D341Med (cell line): ENCODE measurements around the gene PIN4.
"Not testable (repeated sequence)": the region's sequence is repeated elsewhere in the genome, so short reads cannot be mapped to it uniquely, and the experiment has no call there.

Experiments used
- DNase-seq: peaks from one replicate; pipeline ENCODE4 v3.0.0; 2012; ENCODE audit warnings: low spot score

Gene PIN4

DNA sequence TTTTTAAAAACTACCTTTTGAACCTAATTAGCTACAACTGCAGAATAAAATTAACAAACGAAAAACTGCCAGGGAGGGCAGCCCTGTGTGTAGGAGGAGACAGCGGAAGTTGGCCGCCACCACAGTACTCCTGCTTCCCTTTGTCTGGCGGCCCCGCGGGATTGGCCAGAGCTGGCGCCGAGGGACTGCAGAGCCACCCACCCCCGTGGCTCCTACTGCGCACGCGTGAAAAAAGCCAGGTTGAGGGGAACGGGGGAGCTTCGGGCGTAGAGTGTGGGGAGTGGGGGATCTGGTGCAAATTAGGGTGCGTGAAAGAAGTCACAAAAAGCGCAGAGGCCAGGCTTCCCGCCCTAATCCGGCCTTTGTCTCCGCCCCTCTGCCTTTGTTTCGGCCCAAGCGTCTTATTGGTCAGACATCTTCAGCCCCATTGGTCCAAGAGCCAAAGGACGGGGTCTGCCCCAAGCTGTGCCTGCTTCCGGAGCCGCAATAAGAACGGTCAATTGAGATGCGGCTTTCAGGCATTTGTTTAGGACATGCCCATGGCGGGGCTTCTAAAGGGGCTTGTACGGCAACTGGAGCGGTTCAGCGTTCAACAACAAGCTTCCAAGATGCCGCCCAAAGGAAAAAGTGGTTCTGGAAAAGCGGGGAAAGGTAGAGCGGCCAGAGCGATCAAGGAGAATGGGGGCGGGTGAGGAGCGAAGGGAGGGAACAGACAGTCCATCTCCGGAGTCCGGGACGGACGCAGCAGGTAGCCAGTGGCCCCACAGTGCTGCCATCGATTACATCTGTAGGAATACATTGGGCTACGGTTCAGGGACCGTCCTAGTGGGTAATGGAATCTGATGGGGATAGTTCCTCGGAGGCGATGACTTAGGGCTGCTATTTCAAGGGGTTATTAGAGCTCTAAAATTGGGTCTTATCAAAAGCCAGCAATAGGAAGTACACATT, at the start of gene PIN4:
PIN4 (plus strand) TSS at position 580 of the 948 bp plus-strand sequence; CDS start at position 609, 29 bp downstream.
- DNase-seq, result peak; percentile 87

DNA sequence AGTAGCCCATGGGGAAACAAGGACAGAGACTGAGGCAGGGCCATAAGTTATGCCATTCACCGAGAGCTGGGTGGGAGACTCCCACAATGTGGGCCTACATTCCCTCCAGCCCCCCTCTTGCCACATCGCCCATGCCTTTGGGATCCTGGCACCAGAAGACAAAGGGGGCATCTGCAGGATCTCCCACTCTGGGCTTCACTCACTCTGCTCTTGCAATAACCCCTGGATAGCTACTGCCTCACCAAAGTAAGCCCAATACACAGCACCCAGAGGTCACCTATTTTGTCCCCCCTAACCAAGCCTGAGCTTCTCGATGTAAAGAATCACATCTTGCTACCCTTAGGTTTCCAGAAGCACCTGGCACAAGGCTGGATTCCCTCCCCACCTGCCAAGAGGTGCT, 49.1 kb upstream of the PIN4 start:
- DNase-seq, result no peak

DNA sequence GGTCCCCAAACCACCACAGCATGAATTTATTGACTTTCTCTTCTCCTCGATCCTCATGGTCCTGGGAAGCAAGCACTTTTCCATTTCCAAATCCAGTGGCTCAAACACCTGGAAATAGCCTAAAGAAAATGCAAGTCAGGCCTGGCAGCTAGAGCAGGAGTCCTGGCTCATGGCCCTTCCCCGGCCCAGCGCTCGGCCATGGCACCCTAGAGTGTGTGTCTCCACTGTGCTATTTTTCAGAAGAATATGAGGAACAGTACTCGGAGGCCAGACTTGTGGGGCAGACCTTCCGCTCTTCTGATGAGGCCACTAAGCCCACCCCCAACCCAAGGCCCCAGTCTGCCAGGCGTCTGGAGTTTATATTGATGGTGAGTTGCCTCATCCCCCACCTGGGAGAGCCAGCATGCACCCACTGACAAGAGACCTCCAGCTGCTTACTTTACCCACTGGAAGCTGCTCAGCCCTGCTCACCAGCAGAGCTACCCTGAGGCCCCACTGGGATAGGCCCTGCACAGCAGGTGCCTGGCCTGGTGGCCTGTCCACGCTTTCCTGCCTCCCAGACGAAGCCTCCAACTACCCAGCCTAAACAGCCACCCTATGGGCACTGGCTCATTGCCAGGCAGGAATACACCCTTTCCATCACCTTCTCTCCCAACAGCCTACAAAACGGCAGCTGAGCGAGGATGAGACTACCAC, 47.6 kb upstream of the PIN4 start:
- no peak for DNase-seq

DNA sequence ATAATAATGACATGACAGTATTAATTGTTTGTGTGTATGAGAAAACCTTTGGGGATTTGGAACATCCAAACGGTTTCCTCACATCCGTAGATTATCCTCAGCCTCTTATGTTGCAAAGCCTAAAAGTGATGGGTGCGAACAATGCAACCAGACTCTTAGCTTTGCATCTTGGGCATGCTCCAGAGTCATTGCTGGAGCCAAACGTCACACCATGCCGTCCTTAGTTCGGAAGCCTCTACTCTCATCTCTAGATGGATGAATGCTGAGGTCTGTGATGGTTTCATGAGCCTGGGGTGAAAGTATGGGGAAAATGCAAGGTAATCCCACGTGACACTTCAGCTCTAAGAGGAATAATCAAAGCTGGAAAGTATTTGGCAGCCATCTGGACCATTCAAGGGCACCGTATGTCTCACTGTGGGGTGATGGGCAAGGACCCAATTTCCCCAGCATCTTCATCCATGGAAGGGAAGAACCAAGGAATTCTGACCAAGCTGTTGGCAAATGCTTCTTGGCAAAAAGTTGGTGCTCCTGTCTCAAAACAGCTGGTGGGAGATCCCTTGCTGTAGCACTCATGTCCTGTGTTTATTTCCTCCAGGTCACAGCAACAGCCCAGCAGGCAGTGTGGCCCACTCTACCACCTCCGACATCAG, 43.6 kb upstream of the PIN4 start:
- DNase-seq, result no peak

DNA sequence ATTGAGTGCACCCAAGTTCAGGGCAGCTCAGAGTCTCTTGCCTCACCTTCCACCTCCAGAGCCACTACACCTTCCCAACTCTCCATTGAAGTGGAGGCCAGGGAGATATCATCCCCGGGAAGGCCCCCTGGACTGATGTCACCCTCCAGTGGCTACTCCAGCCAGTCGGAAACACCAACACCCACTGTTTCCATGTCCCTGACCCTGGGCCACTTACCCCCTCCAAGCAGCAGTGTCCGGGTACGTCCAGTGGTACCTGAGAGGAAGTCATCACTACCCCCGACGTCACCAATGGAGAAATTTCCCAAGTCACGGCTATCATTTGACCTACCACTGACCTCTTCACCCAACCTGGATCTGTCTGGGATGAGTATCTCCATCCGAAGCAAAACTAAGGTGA, 42.0 kb upstream of the PIN4 start:
- no peak for DNase-seq

DNA sequence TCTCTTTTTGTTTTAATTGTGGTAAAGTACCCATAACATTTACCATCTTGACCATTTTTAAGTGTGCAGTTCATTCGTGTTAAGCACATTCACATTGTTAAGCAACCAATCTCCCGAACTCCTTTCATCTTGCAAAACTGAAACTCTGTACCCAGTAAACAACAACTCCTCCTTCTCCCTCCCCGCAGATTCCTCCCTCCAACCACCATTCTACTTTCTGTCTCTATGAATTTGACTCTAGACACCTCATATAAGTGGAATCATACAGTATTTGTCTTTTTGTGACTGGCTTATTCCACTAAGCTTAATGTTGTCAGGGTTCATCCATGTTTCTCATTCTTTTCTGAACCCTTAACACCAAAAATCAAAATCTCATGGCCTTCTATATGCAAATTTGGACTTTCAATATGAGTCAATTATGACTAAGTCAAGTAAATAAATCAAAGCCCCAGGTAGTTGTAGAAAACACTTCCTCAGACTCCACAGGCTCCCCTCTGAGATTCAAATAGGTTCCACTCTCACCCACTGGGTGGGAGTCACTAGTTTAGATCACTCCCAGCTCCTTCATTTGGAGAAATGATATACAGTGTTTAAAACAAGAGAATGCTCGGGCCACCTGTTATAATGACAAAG, 40.1 kb upstream of the PIN4 start:
- DNase-seq, result no peak

DNA sequence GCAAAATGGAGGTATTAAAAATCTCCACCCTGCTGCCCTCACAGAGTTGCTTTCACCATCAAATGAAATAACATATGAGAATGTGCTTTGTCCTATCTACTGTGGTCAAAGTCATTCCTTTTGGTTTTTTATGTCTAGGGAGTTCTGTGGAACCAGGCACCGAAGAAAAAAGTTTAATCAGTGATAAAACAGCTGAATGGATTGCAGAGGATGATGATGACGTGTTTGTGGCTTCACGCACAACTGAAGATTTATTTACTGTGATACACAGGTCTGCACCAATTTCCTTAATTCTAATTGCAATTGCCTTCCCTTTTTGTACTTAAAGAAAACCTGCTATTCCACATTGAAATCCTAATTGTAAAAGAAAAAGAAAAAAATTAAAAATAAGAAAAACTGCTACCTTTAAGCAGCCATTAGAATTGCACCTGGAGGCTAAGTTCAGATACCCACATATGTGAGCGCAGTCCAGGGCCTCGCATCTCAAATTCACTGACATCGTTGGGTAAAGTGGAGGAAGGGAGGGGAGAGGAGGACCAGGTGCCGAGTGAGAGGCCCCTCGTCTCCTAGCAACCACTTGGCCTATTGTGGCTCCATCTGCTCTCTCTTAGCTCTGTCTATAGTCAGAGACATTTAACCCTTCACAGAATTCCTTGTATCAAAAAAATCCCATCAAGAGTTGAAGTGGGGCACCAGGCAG, 39.3 kb upstream of the PIN4 start:
- peak; percentile 79 for DNase-seq

DNA sequence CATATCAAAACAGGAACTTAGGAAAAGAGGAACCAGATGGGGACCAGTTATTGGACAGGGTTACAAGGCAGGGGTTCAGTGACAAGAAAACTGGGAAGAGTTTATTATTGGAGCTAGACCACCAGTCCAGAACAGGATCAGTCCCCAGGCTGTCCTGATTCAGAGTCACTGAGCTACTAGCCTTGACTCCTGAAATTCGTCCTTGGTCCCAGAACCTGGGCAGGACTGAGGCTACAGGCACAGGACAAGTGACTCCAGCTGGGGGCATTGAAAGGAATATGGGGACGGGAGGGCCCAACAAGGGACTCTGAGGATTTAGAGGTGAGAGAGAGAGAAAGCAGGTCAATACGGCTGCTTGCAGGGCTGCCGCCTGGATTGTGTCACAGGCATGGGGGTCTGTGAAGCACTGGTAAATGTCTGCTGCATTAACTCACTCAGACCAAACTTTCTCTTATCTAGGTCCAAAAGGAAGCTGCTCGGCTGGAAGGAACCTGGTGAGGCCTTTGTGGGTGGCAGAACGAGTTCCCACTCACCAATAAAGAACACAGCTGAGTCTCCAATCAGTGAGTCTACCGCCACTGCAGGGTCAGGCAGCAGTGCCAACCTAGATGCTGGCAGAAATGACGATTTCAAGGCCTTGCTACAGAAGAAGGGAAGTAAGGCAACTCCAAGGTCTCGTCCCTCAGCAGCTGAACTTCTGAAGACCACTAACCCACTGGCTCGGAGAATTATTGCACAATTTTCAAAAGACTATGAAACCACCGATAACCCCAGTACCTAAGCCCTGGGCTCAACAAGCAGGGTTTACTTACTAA, 38.6 kb upstream of the PIN4 start:
- DNase-seq, result no peak

DNA sequence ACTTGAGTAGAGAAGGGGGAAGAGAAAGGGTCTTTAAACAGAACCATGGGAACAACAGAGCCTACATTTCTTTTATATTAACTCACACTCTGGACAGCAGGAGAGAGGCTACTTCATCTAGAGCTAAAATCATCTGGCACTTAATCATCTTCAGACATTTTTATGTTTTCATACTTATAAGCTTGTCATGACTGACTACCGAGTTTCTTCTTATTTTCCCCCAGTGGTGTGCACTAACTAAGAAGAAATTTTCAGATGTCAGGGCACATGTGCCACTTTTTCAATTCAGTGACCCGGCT, 38.0 kb upstream of the PIN4 start:
- no peak for DNase-seq

DNA sequence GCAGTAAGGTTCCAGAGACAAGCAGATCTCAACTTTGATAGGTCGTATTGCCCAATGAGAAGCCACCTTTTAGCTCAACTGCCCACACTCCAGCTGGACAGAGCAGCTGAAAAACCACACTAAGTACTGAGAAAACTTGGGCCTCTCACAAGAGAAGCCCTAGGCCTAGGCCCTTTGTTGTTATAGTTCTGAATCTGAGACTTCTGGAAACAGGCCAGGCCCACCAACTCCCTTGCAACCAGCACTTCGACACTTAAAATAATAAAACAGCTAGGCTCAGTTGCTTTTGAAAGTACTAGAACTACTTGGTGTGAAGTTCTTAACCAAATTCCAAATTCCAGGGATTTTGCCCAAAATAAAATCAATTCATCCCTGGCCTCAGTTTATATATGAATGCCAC, 36.4 kb upstream of the PIN4 start:
- DNase-seq, result no peak

DNA sequence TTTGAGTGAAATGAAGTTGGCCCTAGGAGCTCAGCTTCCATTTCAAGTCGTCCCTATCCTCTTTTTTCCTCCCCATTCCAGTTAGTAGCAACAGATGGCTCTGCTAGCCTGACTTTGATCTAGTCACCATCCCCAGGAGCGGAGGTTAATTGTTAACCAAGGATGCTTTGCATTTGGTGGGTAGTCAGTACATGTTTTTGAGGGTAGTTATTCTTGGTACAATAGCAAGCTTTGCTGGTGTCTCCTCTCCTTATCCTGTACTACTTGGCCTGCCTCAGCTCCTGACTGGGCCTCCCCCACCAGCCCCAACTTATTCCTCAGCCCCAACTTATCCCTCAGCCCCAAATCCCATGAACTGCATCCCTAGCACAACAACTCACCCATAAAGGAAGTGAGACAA, 35.0 kb upstream of the PIN4 start:
- no peak for DNase-seq

DNA sequence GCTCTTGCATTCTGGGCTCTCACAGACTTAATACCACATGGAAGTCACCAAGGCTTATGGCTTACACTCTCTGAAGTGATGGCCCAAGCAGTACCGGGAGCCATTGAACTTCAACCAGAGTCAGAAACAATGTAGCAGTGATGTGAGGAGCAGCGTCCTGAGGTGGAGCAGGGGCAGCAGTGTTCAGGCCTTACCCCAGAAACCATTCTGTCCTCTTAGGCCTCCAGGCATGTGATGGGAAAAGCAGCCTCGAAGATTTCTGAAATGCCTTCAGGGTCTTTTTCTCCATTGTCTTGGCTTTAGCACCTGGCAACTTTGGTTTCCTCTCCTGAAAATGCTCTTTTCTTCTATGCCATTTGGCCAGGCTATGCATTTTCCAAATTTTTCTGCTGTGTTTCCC, 22.8 kb upstream of the PIN4 start:
- DNase-seq, result no peak

DNA sequence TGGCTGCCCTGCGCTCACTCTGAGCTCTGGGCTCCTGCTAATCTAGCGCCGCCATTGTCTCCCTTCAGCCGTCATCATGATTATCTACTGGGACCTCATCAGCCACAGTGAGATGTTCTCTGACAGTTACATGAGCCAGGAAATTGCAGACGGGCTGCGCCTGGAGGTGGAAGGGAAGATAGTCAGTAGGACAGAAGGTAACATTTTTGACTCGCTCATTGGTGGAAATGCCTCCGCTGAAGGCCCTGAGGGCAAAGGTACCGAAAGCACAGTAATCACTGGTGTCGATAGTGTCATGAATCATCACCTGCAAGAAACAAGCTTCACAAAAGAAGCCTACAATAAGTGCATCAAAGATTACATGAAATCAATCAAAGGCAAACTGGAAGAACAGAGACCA, 21.8 kb upstream of the PIN4 start:
- DNase-seq, result no peak

DNA sequence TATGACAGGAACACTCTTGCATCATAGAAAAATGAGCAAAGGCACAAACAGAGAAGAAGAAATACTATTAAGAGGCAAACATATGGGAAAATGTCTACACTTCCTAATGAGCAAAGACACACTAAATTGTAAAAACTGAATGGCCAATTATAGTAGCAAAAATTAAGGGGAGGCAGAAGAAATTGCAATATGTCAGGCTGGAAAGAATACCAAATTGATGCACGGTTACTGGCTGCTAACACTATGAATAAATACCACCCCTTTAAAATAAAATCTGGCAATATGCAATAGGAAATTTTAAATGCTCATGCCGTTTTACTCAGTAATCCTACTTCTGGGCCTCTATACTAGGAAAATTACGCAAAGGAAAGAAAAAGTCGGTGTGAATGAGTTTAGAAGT, 16.0 kb upstream of the PIN4 start:
- no peak for DNase-seq

DNA sequence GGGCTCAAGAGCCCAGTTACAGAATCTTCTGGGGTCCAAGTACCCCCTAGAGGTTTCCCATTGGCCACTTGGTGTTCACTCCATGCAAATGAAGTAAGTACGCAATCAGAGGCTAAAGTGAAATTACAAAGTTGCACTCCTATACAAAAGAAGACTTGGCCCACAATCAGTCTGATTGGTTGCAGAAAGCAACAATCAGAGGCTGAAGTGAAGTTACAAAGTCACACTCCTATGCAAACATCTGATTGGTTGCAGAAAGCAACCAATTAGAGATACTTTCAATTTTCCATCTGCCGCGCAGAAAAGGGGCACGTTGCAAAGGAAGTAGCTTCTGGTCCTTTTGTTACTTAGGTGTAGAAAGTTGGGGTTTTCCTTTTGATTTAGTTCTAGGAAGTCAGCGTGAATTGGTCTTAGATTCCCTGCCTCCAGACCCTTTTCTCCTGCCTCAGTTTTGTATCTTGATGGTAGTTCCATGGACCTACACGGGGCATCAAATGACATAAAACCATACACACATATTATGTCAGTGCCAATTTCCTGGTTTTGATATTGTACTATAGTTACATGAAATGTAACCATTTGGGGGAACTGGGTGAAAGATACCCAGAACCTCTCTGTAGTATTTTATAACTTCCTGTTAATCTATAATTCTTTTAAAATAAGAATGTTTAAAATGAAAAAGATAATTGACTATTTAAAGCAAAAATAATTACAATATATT, 12.4 kb upstream of the PIN4 start:
- DNase-seq, result no peak

DNA sequence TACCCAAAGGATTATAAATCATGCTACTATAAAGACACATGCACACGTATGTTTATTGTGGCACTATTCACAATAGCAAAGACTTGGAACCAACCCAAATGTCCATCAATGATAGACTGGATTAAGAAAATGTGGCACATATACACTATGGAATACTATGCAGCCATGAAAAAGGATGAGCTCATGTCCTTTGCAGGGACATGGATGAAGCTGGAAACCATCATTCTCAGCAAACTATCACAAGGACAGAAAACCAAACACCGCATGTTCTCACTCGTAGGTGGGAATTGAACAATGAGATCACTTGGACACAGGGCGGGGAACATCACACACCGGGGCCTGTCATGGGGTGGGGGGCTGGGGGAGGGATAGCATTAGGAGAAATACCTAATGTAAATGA, 5.3 kb upstream of the PIN4 start:
- DNase-seq, result not testable (repeated sequence)

DNA sequence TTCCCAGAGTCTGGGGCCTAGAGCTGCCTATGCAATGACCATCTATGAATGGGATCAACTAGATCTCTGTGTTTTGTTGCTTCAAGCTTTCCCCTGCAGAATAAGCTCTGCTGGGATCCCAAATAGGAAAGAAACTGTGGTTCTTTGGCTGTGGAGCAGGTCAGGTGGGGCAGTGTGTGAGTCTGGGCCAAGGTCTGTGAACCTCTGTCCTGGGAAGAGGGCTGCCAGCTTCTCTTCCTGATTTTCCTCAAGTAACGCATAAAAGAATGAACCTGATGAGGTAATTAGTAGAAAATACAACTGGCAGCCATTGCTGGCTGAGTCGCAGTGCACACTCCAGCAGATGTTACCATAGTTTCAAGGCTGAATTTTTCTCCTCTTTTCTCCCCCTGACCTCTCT, 4.6 kb upstream of the PIN4 start:
- DNase-seq, result no peak

DNA sequence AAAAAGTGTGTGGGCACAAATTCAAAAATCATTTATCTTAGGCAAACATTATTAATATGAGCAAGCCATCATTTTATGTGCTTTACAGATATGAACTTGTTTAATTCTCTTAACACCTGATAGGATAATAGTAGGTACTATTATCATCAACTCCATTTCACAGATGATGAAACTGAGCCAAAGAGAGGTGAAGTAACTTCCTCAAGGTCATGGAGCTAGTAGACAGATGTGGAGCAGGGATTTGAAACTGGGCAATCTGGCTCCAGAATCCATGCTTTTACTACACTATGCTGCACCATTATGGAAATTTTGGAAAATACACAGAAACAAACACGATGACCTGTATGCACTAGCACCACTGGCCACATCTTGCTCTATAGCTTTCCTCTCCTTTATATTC, 1.0 kb upstream of the PIN4 start:
- DNase-seq, result no peak

DNA sequence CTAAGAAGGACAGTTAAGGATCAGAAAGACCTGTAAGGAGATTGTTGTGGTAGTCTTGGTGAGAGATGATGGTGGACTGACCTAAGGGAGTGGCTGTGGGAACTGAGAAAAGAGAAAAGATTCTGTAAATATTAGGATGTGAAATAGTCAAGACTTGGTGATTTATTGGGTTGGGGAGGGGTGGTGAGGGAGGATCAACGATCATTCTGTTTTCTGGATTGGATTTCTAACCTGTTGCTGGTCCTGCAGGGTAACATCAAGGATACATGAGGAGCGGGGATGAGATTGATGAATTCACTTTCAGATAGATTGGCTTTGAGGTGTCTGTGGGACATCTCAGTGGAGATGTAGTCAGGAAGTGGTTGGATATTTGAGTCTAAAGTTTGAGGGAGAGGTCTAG, 1.4 kb downstream of the PIN4 start:
- no peak for DNase-seq

DNA sequence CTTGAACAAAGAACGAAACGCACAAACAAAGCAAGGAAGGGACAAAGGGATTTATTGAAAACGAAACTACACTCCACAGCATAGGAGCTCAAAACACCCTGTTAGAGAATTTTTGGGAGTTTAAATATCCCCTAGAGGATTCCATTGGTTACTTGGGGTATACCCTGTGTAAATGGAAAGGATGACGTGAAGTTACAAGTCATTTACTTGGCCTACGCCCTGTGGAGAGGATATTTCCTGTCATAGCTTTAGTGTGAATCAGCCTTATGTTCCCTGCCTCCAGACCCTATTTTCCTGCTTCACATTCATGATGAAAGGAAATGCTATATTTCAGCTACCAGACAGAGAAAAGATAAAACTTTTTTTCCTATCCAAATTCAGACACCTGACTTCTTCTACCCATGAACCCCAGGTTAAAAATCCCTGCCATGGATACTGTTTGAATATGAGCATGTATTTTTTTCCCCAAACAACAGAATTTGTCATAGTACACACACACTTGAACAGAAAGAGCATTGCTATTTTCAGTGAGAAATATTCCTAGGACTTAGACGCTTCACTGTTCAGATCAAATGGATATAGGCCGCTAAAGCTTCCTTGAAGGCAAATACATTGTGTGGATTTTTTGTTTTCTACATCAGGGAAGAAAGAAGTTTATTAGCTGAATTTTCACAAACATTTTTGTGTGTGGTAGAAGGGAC, 20.4 kb downstream of the PIN4 start:
- no peak for DNase-seq
